GM19397 (cell line): ENCODE measurements around the gene BHLHE40.

Source experiments
- ATAC-seq: cut with Tn5 transposase; IDR thresholded peaks from one replicate; pipeline ENCODE4 v1.9.1; 2021; ENCODE audit warnings: mild to moderate bottlenecking, moderate library complexity; ENCODE audit not compliant: unreplicated experiment

BHLHE40 gene

DNA sequence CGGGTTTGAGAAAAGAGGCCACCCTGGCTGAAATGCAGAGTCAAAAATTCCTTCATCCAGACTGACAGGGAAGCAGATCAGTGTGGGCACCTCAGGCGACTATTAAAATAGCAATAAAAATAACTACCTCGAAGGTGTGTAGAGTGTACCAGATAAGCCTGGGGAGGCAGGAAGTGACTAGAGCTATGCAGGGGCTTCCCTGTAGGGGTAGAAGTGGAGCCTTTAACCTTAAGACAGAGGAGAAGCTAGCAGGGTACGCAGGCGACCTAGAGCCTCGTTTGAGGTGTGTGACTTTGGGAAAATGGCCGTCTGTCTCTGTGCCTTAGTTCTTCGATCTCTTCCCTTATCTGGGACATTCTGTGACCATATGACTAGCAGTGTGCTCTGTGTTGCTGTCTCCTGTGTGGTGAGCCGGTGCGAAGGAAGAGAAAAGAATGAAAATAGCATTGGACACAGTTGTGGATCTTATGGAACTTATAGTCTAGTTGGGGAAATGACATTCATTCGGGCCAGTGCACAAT is 17.6 kb downstream of the BHLHE40 start:
- ATAC-seq: no peak

DNA sequence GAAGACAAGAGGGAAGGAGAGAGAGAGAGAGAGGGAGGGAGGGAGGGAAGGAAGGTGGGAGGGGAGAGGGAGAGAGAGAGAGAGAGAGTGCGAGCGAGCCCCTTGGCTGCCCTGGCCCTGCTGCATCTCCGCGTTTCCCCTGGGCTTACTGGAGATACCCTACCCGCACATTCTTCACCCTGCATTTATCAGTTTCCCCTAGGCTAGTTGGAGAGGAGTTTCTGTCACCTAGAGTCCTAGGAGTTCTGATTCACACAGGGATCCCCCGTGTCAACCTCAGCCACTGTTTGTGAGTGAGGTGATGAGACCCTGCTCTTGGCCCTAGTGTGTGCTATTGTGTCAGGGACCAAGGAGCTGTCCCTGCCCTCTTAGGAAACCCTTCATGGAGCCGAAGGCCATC is 18.7 kb downstream of the BHLHE40 start:
- ATAC-seq: no peak

DNA sequence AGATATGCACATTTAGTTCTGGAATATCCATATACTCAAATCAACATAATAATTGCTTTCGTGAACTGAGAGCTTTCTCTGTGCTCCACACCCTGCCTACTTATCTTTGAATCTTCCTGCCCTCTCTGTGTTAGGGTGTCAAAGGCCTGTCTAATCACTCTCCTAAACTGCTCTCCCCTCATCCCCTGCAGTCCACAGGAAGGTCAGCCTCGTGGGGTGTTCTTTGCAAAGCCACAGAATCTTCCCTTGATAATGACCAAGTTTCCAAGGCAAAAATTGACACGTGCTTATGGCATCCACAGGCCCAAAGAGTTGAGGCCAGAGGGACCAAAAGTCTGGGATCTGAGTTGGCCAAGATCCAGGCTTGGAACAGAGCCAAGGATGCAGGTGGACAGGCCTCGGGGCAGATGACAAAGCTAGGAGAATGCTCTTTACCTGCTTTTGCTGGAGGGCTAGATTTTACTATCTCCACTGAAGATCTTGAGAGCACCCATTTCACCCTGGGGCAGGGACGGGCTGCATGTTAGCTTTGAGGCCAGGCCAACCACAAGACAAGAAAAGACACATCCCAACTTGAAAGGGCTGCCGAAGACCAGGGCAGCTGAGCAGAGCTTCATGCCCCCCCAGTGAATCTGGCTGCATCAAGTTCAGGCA is 20.4 kb downstream of the BHLHE40 start:
- no peak for ATAC-seq

DNA sequence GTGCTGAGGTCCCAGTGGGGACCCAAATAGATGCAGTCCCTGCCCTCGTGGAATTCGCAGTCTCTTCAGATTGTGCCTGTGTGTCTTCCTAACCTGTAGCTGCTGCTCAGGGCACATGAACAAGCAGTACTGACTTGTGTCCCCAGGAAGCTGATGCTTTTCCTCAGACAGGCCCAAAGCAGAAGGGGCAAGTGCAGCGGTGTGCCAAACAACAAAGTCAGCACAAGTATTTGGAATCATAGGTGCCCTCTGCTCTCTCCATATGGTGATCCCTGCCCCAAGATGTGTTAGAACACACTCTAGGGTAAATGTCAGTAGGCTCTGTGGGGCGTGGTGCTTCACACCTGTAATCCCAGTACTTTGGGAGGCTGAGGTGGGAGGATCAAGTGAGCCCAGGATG is 21.9 kb downstream of the BHLHE40 start:
- ATAC-seq: no peak

DNA sequence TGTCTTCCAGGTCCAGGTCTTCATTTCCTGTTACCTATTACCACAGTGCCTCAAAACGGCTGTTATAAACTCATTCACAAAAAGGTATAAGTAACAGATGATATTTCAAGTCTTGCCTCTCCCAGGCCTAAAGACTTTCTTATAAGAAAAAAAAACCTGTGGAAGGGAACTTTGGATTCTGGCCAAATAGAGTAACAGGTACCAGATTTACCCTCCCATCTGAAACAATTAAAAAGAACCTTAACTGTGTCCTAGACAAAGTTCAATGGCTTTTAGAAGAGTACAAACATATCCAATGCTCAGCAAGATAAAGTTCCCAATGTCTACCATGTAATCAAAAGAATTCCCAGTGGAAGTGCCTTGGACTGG is 22.6 kb downstream of the BHLHE40 start:
- no peak for ATAC-seq

DNA sequence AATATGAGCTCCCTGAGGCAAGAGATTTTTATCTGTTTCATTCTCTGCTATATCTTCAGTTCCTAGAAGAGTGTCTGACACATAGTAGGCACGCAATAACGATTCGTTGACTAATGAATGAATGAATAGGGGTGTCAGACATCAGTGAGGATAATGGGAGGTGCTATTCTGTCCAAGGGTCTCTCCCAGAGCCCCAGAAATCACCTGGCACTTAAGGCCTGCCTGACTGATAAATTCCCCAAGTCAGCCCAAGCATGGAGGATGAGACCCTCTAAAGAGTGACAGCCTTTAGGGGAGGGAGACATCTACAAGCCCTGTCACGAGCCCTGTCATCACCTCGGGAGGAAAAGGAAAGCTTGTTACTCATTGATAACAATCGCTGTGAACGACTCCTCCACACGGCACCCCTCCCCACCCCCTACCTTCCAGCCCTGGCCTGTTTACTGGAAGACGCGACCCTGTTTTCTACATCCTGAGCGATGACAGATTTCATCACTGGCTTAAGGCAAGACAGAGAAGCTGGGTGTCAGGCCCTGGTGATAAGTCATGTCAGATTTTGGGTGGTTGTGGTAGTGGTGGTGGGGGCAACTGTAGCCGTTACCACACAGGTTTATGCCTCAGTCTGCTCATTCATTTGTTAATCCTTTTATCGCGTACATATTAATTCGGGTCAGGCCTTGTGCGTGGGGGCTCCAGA is 23.1 kb downstream of the BHLHE40 start:
- no peak for ATAC-seq

DNA sequence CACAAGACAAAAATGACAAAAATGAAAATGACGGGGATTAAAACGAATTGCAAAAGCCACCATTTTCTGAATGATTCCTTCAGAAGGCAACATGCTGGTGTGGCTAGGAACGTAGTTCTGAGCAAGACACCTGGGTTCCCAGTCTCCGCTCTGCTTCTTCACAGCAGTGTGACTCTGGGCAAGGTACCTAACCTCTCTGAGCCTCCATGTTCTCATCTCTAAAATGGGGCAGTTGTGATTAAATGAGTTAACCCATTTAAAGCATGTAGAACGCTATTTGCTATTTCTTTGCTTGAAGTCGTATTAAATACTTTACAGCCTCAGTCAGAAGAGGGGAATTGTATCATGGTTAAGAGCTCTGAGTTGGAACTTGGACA is 23.6 kb downstream of the BHLHE40 start:
- no peak for ATAC-seq

DNA sequence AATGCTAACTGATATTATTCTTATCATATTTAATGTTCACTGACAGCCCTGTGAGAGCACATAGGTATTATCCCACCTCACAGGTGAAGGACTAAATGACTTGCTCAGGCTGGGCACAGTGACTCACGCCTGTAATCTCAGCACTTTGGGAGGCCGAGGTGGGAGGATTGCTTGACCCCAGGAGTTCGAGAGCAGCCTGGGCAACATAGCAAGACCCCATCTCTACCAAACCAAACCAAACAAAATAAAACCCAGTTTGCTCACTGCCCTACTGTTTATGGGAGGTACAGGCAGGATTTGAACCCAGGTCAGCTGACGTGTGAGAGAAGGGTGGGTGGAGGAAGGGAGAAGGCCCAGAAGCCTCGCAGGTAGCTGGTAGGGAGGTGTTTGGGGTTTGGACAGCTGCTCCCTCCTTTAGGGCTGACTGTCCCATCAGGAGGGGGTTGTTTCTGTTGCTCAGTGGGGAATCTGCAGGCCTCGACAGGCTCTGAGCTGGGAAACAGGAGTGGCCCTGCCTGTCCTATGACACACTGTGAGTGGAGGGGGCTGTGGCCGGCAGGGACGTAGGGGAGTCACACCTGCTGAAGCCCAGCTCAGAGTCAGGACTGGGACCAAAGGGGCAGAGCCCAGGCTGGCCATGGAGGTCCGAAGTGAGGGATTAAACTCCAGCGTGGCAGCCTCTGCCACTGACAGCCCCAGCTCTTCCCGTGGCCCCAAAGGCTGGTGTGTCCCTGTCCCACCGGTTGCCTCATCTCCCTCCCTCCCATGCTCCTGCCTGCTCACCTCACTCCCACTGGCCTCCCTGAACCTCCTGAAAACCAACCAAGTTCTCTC is 25.3 kb downstream of the BHLHE40 start:
- ATAC-seq: no peak

DNA sequence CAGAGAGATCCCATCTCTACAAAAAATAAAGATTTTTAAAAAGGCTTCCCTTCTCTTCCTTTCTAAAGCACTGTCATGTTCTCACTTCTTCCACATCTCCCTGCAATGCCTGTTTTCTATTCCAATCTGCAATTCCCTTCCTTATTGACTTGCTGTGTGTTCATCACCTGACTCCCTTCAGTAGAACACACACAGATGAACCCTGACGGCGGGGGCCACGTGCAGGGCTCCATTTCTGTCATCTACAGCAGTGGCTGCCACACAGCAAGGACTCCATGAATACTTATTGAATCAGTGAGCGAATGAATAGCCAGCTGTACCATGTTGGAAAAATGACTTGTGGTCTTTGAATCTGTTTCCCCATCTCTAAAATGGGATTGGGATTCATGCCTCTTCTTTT is 26.1 kb downstream of the BHLHE40 start:
- ATAC-seq: no peak

DNA sequence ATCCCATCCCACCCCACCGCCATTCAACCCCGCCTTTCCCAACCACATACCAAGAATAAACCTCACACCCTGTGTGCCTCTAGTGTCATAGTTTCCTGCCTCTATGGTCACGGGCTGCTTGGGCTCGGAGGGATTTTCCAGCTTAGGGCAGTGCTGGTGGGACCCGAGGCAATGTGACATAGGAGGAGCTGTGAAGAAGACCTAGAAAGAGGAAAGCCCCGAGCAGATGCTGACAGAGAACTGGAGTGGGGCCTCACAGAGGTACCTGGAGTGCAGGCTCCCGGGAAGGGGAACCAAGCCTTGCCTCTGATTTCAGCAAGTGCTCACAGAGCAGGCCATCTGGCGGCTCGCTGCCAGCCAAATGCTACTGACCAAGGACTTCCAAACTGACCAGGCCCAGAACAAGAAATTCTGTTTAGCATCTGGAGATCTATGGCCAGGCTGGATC is 27.5 kb downstream of the BHLHE40 start:
- ATAC-seq: peak; percentile 55

DNA sequence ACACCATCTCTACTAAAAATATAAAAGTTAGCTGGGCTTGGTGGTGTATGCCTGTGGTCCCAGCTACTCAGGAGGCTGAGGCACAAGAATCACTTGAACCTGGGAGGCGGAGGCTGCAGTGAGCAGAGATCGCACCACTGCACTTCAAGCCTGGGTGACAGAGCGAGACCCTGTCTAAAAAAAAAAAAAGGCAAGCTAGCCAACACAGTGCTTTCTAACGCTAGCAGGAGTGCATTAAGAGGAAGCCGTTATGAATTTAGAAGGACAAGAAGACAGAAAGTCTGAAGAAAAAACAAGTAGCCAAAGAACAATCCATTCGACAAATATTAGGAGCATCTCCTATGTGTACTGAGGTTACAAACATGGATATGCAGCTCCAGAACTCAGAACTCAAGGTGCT is 28.6 kb downstream of the BHLHE40 start:
- ATAC-seq: no peak

DNA sequence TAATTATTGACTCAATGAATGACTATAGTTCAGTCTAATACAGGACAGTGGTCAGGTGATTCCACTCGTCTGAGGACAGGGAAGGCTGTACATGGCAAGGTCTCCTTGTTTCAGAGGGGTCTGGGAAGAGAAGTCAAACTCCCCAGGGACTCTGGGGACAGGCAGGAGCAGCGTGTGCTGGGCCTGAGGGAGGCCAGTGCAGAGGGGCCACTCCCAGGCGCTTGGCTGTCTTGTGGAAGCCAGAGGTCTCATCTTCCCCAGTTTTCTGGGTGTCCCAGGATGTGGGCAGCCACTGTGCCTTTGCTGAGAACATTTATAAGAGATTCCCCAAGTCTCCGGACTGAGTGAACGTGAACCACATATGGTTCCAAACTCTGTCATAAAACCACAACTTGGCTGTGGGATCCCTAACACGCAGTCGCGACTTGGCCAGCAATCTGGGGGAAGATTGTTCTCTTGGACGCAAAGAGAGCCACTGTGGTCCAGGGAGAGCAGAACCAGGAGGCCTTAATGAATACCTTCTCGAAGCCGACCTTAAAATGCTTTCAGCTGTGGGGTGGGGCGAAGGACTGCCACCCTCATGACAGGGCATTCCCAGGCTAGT is 30.4 kb downstream of the BHLHE40 start:
- ATAC-seq: no peak

DNA sequence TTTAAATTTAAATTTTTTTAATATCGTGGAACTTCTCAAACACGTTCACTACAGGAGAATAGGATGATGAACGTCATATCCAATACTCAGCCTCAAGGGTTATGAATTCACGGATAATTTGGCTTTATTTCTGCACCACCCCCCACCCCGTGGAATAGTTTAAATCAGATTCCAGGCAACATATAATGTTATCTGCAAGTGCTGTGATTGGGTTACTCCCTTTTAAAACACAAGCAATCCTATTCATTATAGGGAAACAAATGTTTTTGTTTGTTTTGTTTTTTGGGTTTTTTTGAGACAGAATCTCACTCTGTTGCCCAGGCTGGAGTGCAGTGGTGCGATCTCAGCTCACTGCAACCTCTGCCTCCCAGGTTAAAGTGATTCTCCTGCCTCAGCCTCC is 30.9 kb downstream of the BHLHE40 start:
- ATAC-seq: no peak

DNA sequence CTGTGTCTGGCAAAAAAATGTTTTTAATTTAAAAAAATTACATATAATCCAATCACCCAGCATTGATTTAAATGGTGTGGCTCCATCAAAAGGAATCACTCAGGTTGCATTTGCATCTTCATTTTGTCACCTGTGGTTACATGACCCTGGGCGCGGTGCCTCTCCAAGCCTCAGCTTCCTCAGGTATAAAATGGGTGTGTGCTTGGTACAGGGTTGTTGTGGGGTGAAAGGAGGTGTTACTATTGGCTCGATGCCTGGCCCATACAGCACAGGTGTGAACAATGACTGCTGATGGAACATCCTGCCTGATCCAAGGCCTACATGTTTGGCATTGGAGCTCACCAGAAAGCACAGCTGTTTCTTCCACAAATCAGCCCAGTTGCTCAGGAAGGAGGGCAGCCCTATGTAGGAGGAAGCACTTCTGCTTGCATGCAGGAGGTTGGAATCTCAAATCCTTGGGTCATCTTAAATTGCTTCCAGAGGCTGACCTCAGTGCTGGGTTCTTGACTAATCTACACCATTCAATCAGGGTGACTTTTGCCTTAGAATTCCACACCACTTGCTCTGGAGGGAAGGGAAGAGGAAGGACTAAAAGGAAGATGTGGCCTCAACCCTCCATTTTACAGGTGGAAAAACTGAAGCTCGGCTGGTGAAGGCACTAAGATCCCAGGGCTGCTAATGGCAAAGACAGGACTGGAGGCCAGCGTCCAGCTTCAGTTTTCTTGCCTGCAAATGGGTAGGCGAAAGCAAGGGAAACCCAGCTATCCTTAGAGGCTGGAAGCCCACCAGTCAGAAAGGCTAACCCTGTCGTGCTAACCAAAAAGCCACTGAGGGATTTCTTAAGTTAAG is 31.7 kb downstream of the BHLHE40 start:
- ATAC-seq: no peak

DNA sequence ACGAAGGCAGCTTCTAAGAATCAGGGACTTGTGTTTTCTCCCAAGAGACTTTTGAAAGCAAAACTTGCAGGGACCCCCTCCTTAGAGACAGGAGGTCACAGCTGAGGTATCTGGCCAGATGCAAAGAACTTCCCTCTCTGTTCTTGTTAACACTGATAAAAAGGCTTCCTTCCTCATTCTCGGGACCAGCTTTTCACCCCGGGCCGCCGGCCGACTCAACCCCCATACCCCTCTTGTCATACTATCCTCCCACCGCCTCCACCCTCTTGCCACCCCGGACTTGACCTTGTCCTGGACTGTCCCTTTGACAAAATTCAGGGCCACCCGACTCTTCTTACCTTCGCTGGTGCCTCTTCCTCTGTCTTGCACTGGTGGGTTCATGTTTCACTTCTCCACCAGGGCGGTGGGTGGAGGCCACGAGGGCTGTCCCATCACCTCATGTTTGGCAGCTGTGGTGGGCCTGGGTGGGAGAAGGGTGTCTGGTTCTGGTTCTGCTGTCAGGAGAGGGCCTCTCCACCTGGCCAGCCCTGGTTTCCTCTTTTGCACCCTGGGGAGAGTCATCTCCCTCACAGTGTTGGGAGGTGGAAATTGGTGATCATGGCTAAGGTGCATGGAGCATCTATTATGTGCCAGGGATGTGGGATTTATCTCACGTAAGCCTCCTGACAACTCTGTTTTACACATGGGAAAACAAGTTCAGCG is 32.5 kb downstream of the BHLHE40 start:
- ATAC-seq: peak; percentile 66

DNA sequence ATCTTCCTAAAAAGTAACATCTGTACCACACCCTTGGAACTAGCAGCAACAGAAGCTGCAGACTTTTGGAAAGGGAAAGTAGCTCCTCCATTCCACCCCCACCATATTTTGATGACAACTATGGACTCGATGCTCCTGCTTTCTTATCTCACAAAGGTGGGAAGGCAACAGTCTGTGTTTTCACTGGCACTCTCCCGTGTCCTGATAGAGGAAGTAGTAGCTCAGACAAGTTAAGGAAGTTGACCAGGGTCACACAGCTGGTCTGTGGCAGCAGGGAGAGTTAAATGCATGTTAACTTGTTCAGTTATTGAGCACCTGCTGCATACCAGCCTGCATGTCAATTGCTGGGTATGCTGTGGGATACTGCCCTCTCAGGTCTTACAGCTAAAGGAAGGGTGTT is 33.1 kb downstream of the BHLHE40 start:
- ATAC-seq: no peak

DNA sequence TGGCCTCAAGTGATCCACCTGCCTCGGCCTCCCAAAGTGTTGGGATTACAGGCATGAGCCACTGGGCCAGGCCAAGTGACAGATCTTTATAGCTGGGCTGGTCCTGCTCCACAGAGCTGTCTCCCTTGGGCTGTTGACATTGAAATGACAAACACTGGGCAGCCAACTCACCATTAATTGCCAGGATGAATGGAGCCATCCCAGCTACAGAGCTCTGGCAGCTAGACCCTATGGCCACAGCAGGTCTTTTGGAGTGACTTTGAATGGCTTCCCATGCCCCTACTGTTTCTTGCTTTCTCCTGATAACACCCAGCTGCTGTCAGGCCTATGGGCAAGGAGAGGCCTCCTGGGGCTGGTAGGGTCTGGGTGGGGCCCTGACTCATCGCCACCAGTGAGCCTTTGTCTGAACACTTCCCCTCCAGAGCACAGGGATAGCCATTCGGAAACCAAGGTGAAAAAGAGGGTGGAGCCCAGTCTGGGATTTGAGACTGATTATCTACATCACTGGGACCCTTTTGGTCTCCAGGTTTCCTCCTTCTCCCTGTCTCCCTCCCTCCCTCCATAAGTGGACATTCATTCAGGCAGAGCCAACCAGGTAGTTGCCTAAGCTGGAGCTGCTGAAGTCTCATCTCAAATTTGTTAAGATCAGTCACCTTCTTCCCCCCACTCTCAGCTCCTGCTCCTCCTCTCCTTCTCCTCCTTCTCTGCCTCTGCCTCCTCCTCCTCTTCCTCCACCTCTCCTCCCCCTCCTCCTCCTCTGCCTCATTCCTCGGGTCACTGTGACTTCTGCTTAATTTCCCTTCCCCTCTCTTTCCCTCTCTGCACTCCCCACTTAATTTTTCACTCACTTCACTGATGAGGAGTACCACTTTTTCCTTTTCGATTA is 34.0 kb downstream of the BHLHE40 start:
- no peak for ATAC-seq

DNA sequence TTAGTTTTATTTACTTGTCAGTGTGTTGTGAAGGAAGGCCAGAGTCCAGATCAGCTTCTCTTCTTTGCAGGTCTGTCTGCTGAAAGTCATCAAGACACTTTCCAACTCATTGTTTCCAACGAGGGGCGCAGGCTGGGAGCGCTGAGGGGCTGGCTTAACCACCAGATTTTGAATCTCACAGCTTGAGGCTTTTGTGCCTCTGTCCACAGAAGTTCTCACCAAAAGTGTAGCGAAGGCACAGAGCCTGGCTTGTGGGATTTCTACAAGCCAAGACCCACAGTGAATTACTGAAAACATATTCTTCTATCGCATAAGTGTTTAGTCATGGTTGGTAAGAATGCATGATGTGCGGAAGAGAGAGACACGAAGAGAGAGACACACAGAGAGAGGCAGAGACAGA is 35.2 kb downstream of the BHLHE40 start:
- ATAC-seq: no peak

DNA sequence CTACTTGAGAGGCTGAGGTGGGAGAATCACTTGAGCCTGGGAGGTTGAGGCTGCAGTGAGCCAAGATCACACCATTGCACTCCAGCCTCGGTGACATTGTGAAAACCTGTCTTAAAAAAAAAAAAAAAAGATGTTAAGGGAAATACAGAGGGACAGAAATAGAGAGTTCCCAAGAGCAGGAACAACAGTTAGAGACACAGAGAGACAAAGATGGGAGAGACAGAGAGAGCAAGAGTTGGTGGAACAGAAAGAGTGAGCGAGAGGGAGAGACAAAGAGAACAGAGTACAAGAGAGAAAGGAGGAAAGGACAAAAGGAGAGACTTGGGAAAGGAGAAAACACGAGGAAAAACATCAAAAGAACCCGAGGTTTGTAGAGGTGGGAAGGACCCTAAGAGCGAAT is 35.8 kb downstream of the BHLHE40 start:
- no peak for ATAC-seq
